HG03064 (cell line): ENCODE data around the gene AGXT2.

Experiments
- ATAC-seq: cut with Tn5 transposase; IDR thresholded peaks from one replicate; pipeline ENCODE4 v1.9.1; 2021; ENCODE audit warnings: low read depth; ENCODE audit not compliant: unreplicated experiment

AGXT2 gene, protein sequence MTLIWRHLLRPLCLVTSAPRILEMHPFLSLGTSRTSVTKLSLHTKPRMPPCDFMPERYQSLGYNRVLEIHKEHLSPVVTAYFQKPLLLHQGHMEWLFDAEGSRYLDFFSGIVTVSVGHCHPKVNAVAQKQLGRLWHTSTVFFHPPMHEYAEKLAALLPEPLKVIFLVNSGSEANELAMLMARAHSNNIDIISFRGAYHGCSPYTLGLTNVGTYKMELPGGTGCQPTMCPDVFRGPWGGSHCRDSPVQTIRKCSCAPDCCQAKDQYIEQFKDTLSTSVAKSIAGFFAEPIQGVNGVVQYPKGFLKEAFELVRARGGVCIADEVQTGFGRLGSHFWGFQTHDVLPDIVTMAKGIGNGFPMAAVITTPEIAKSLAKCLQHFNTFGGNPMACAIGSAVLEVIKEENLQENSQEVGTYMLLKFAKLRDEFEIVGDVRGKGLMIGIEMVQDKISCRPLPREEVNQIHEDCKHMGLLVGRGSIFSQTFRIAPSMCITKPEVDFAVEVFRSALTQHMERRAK

GRCh38 chr5:35047785-35048404, at the start of gene AGXT2:
Gene AGXT2 (minus strand): TSS chr5:35047949. CDS start chr5:35047892, 57 bp downstream.
- no peak for ATAC-seq

GRCh38 chr5:35096932-35097331, 49.2 kb upstream of the AGXT2 start:
- no peak for ATAC-seq

GRCh38 chr5:35096216-35096615, 48.5 kb upstream of the AGXT2 start:
- ATAC-seq, result no peak

DNA sequence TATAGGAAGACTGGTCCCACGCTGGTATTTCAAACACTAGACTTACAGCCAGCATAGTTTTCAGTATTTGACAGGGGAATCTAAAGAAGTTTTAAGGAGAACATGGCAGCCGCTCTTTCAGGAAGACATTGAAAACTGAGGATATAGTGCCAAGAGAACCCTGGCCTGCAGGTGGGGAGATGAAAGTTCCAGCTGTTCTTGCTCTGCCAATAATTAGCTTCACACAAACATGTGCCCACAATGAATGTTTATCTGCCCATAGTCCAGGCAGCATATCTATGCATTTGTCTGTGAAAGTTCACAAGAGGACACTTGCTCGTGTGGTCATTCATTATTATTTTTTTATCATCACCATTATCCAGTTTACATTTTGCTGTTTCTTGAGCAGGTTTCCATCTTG, 47.6 kb upstream of the AGXT2 start:
- ATAC-seq, result no peak

DNA sequence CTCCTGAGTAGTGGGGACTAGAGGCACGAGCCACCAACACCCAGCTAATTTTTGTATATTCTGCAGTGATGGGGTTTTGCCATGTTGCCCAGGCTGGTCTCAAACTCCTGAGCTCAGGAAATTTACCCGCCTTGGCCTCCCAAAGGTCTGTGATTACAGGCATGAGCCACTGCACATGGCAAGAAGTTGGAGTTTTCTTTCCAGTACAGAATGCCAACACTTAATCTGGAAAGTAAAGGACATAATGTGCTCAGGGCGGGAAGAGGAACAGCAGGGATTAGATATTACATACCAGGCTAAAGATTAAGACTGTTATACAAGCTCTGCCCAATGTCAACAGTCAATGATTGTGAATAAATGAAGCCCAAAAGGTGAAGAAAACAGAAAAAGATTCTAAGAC, 47.2 kb upstream of the AGXT2 start:
- no peak for ATAC-seq

- no peak for ATAC-seq
These were observed 45.0 kb upstream of the AGXT2 start for GRCh38 chr5:35092703-35093102.

- no peak for ATAC-seq
These were observed 44.0 kb upstream of the AGXT2 start for GRCh38 chr5:35091704-35092103.

GRCh38 chr5:35089334-35090314, 41.9 kb upstream of the AGXT2 start:
- no peak for ATAC-seq

GRCh38 chr5:35087991-35088390, 40.2 kb upstream of the AGXT2 start:
- ATAC-seq, result no peak

DNA sequence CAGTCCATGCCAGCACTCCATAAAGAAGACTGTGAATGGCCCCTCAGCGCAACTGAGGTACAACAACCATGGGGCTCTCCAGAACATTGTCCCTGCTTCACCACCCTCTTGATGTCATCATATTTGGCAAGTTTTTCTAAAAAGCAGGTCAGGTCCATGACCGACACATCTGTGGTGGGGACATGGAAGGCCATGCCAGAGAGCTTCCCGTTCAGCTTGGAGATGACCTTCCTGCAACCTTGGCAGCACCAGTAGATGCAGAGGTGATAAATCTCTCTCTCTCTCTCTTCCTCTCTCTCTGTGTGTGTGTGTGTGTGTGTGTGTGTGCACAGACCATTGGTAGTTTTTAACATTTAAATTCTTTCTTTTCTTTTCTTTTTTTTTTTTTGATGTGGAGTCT, 35.4 kb upstream of the AGXT2 start:
- ATAC-seq, result no peak

- no peak for ATAC-seq
These were observed 34.8 kb upstream of the AGXT2 start for GRCh38 chr5:35082530-35082929.

GRCh38 chr5:35081134-35081533, 33.4 kb upstream of the AGXT2 start:
- no peak for ATAC-seq

- ATAC-seq, result no peak
These were observed 25.4 kb upstream of the AGXT2 start for GRCh38 chr5:35073160-35073559.

GRCh38 chr5:35069188-35069587, 21.4 kb upstream of the AGXT2 start:
- ATAC-seq, result no peak

GRCh38 chr5:35067985-35068384, 20.2 kb upstream of the AGXT2 start:
- ATAC-seq, result no peak

GRCh38 chr5:35066260-35066795, 18.6 kb upstream of the AGXT2 start:
- peak; percentile 94 for ATAC-seq

GRCh38 chr5:35063414-35063813, 15.7 kb upstream of the AGXT2 start:
- ATAC-seq, result no peak

DNA sequence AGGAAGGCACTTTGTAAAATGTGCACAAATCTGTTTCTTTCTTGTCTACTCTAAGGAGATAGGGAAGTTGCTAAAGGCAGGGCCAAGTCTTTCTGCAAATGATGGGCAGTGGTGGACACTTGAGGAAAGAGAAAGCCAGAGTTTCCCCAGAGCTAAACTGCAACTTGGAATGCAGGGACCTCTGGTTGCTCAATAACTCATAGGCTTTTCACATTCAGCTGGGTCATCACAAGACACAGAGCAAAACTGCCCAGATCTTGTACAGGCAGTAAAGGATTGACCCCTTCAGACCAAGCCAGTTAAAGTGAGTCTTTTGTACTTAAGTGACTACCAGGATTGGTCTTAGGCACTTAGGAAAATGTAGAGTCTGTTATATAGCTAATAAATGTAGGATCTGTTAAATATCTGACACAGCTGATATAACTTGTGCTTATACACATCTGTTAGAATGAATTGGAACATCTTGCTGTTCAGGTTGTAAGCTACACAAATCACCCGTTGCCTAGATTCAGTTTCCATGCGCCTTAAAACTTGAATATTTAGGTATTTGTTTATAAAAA, 13.5 kb upstream of the AGXT2 start:
- ATAC-seq, result no peak

DNA sequence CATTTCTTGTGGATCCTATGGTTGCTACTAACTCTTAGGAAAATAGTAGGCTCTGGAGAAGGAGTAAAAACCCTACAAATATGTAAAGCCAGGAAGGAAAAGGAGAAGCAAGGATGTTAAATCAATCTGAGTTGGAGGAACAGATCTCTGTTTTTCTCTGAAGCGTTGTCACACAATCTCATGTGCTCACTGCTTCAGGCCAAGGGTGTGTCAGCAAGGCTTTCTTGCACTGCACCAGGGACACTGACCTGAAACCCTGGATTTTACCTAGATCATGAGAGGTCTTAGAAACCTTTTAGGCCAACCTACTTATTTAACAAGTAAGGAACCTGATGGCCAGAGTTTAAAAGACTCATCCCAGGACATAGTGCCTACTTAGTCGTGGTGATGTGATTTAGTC, 12.5 kb upstream of the AGXT2 start:
- ATAC-seq, result no peak

GRCh38 chr5:35059251-35059650, 11.5 kb upstream of the AGXT2 start:
- no peak for ATAC-seq
